GM12875 (cell line): Measurements from ENCODE around the gene NFKB1.

Source experiments
- H3K4me3 ChIP-seq: one replicate; pipeline ENCODE4 v1.5.1; 2011; ENCODE audit warnings: low read depth, low read length, control low read depth
- CTCF ChIP-seq: IDR thresholded peaks from 2 replicates; pipeline ENCODE4 v1.5.1; 2011; ENCODE audit warnings: low read depth, mild to moderate bottlenecking, control low read depth, inconsistent platforms, low read length, moderate library complexity, borderline replicate concordance; ENCODE audit not compliant: insufficient read depth

The NFKB1 gene

GRCh38 chr4:102524691-102525090 is 23.5 kb downstream of the NFKB1 start:
- TF ChIP-seq CTCF, result no peak
- no peak overlapping the region for H3K4me3 ChIP-seq

GRCh38 chr4:102525097-102525496 is 23.9 kb downstream of the NFKB1 start:
- no peak overlapping the region for H3K4me3 ChIP-seq
- TF ChIP-seq CTCF, result no peak

- H3K4me3 ChIP-seq, result no peak overlapping the region
- no peak for TF ChIP-seq CTCF
These were observed 24.3 kb downstream of the NFKB1 start for GRCh38 chr4:102525504-102525903.

GRCh38 chr4:102526532-102526931 is 25.4 kb downstream of the NFKB1 start:
- H3K4me3 ChIP-seq, result no peak overlapping the region
- no peak for TF ChIP-seq CTCF

GRCh38 chr4:102527695-102528283 is 26.6 kb downstream of the NFKB1 start:
- TF ChIP-seq CTCF, result no peak

GRCh38 chr4:102529977-102530376 is 28.8 kb downstream of the NFKB1 start:
- H3K4me3 ChIP-seq, result no peak overlapping the region
- TF ChIP-seq CTCF, result no peak

More at GRCh38 chr4:102527695-102528283, 26.6 kb downstream of the NFKB1 start:
- no peak overlapping the region for H3K4me3 ChIP-seq

- TF ChIP-seq CTCF, result no peak
- H3K4me3 ChIP-seq, result no peak overlapping the region
These were observed 29.8 kb downstream of the NFKB1 start for GRCh38 chr4:102530986-102531385.
